HL-60 (cell line): ENCODE results near the gene FAM118A.
"Not testable (repeated sequence)": the region's sequence is repeated elsewhere in the genome, so short reads cannot be mapped to it uniquely, and the experiment has no call there.

Source experiments
- DNase-seq, 2 experiments: peaks; one replicate each; pipeline ENCODE4 v3.0.0-alpha.2; 2010 to 2020; ENCODE audit warnings: low read depth in 1 of 2, low spot score in 1 of 2
- H3K27ac ChIP-seq: fragments of 250-450 bp; sonication (Bioruptor Pico); replicated peaks from 2 replicates; pipeline ENCODE4 v1.5.1; 2020; ENCODE audit warnings: mild to moderate bottlenecking, moderate library complexity
- H3K27me3 ChIP-seq: fragments of 250-450 bp; sonication (Bioruptor Pico); 2 replicates; pipeline ENCODE4 v1.5.1; 2021; ENCODE audit warnings: mild to moderate bottlenecking, moderate library complexity; ENCODE audit not compliant: insufficient read depth, poor library complexity, severe bottlenecking
- H3K4me3 ChIP-seq: replicated peaks from 2 replicates; pipeline ENCODE4 v1.5.1; 2011; ENCODE audit warnings: mild to moderate bottlenecking, control low read depth, low read length; ENCODE audit not compliant: insufficient read depth
- GABPA ChIP-seq: IDR thresholded peaks from 2 replicates; pipeline ENCODE4 v1.6.1; 2012; ENCODE audit warnings: low read depth
- POLR2AphosphoS5 ChIP-seq: IDR thresholded peaks from 2 replicates; pipeline ENCODE4 v1.6.1; 2012; ENCODE audit warnings: low read depth
- REST ChIP-seq: IDR thresholded peaks from 2 replicates; pipeline ENCODE4 v1.6.1; 2012; ENCODE audit warnings: low read depth; ENCODE audit not compliant: insufficient replicate concordance
- SPI1 ChIP-seq: IDR thresholded peaks from 2 replicates; pipeline ENCODE4 v1.6.1; 2012; ENCODE audit warnings: low read depth, mild to moderate bottlenecking, borderline replicate concordance
- long read RNA-seq: library from polyadenylated mRNA; unstranded; transcript quantifications from one replicate; pipeline ENCODE4 v2.0.0, GENCODE V29; 2020
- TF ChIP-seq, protein P1 (sequence below): IDR thresholded peaks from one replicate; pipeline ENCODE4 v1.5.1; 2011; ENCODE audit warnings: low read length, control low read depth, inconsistent platforms; ENCODE audit not compliant: insufficient read depth

The FAM118A gene
- long read RNA-seq, partial matches to known transcripts: 9 of 160 reads
- long read RNA-seq, other reads (novel, unspliced or antisense): 147 of 160 reads

DNA sequence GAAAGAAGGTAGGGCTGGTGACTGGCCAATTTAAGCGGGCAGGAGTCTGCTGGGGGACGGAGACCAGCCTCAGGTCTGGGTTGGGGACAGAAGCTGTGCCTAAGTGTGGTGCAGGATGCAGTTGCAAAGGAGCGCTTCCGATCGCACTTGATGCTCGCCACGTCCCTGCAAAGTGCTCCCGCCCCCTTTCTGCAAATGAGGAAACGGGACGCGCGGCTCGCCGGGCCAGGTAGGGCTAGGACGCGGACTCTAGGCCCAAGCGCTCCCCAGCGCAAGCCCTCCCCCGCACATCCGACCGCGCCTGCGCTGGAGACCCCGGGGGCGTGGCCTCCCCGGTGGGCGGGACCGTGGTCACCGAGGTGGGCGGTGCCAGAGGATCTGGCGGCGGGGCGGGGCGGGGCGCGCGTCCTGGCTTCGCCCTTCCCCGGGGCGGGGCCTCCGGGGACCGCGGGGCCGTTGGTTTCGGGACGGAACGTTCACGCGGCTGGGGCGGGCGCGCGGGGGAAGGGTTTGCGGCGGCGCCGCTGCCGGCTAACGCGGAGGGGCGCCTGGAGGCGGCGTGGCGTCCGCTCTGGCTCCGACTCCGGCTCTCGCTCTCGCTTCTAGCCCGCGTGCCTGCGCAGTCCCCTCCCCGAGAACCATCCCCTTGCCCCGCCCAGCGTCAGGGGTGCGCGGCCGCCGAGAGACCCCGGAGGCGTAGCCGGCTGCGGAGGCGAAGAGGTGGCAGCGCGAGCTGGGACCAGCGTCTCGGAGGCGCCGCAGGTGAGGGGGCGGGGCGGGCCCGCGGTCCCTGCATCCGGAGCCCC, at the start of gene FAM118A:
FAM118A (plus strand) TSS at position 513 of the 806 bp plus-strand sequence. CDS start 12,446 bp downstream, outside the sequence.
- peak within 1 kb of the TSS; percentile 84 for H3K4me3 ChIP-seq
- H3K27me3 ChIP-seq: no peaks in the 10 kb centered on the region
- TF ChIP-seq REST (peak; percentile 36), GABPA (peak; percentile 82), SPI1 (peak; percentile 83), POLR2AphosphoS5 (peak; percentile 68)
- TF ChIP-seq, protein P1, sequence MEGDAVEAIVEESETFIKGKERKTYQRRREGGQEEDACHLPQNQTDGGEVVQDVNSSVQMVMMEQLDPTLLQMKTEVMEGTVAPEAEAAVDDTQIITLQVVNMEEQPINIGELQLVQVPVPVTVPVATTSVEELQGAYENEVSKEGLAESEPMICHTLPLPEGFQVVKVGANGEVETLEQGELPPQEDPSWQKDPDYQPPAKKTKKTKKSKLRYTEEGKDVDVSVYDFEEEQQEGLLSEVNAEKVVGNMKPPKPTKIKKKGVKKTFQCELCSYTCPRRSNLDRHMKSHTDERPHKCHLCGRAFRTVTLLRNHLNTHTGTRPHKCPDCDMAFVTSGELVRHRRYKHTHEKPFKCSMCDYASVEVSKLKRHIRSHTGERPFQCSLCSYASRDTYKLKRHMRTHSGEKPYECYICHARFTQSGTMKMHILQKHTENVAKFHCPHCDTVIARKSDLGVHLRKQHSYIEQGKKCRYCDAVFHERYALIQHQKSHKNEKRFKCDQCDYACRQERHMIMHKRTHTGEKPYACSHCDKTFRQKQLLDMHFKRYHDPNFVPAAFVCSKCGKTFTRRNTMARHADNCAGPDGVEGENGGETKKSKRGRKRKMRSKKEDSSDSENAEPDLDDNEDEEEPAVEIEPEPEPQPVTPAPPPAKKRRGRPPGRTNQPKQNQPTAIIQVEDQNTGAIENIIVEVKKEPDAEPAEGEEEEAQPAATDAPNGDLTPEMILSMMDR: no peak
- peak; percentile 94 to 96 for DNase-seq
- H3K27ac ChIP-seq: peak within 1 kb of the TSS; percentile 81

GRCh38 chr22:45260395-45260759, 49.4 kb upstream of the FAM118A start:
- H3K27me3 ChIP-seq, DNase-seq, H3K27ac ChIP-seq, H3K4me3 ChIP-seq: not testable (repeated sequence)

- no peak overlapping the region for H3K4me3 ChIP-seq
- no peaks in the 10 kb centered on the region for H3K27me3 ChIP-seq
- TF ChIP-seq REST (no peak), SPI1 (no peak), GABPA (no peak), POLR2AphosphoS5 (no peak)
- TF ChIP-seq, protein P1: no peak
- H3K27ac ChIP-seq: peak overlapping the region; percentile 58
- no peak for DNase-seq
Measured at GRCh38 chr22:45261407-45262088, 48.2 kb upstream of the FAM118A start.

- Histone ChIP-seq H3K27me3 (no peaks in the 10 kb centered on the region), H3K4me3 (no peak overlapping the region), H3K27ac (peak overlapping the region; percentile 58)
- TF ChIP-seq REST (no peak), SPI1 (peak; percentile 45; the same call in 1 of the 2 replicates), POLR2AphosphoS5 (no peak)
- TF ChIP-seq, protein P1: no peak
- DNase-seq: peak in 1 of 2 experiments; percentile 76
Measured at GRCh38 chr22:45262195-45262930, 47.4 kb upstream of the FAM118A start.
